KMS-11 (cell line): Measurements from ENCODE around the gene TP53INP2.

Source experiments
- H2AFZ ChIP-seq: fragments of 200-600 bp; sonication (generic); 2 replicates; pipeline ENCODE4 v1.6.1; 2016; ENCODE audit warnings: antibody characterized with exemption, mixed run types, low read depth
- H3K27ac ChIP-seq: fragments of 200-600 bp; sonication (generic); 2 replicates; pipeline ENCODE4 v1.6.1; 2016; ENCODE audit warnings: mild to moderate bottlenecking, mixed run types
- H3K27me3 ChIP-seq: fragments of 200-600 bp; sonication (generic); 2 replicates; pipeline ENCODE4 v1.6.1; 2017; ENCODE audit warnings: mild to moderate bottlenecking, low read depth, mixed run types, moderate library complexity; ENCODE audit not compliant: insufficient read depth
- H3K36me3 ChIP-seq: fragments of 200-600 bp; sonication (generic); 2 replicates; pipeline ENCODE4 v1.6.1; 2017; ENCODE audit warnings: mild to moderate bottlenecking, mixed run types; ENCODE audit not compliant: insufficient read depth
- H3K4me1 ChIP-seq: fragments of 200-600 bp; sonication (generic); 2 replicates; pipeline ENCODE4 v1.6.1; 2016; ENCODE audit warnings: mild to moderate bottlenecking, low read depth, mixed run types; ENCODE audit not compliant: poor library complexity, severe bottlenecking
- H3K4me2 ChIP-seq: fragments of 200-600 bp; sonication (generic); 2 replicates; pipeline ENCODE4 v1.7.0; 2016; ENCODE audit warnings: mild to moderate bottlenecking, mixed run types
- H3K4me3 ChIP-seq: fragments of 200-600 bp; sonication (generic); IDR thresholded peaks from 2 replicates; pipeline ENCODE4 v1.6.1; 2017; ENCODE audit warnings: low read depth, low read length, mixed read lengths; ENCODE audit not compliant: insufficient read depth
- H3K79me2 ChIP-seq: fragments of 200-600 bp; sonication (generic); 2 replicates; pipeline ENCODE4 v1.6.1; 2016; ENCODE audit warnings: low read depth, mixed run types; ENCODE audit not compliant: insufficient read depth
- H3K9ac ChIP-seq: fragments of 200-600 bp; sonication (generic); 2 replicates; pipeline ENCODE4 v1.6.1; 2016; ENCODE audit warnings: mild to moderate bottlenecking, mixed run types
- H4K20me1 ChIP-seq: fragments of 200-600 bp; sonication (generic); 2 replicates; pipeline ENCODE4 v1.6.1; 2016; ENCODE audit warnings: mild to moderate bottlenecking, mixed run types; ENCODE audit not compliant: insufficient read depth
- CTCF ChIP-seq: fragments of 200-600 bp; sonication (generic); conservative IDR thresholded peaks from 2 replicates; pipeline ENCODE4 v1.6.1; 2017; ENCODE audit warnings: low read depth, mild to moderate bottlenecking, antibody characterized with exemption, low read length, moderate library complexity, mixed read lengths

The TP53INP2 gene

GRCh38 chr20:34729416-34729815 is 25.3 kb downstream of the TP53INP2 start:
- H3K4me1 ChIP-seq: no peaks in the 10 kb centered on the region
- no peaks in the 10 kb centered on the region for H3K27me3 ChIP-seq
- H4K20me1 ChIP-seq: no peaks in the 10 kb centered on the region
- H3K36me3 ChIP-seq: no peaks in the 10 kb centered on the region
- H2AFZ ChIP-seq: no peak overlapping the region
- no peaks in the 10 kb centered on the region for H3K79me2 ChIP-seq
- H3K4me3 ChIP-seq: no peak overlapping the region
- no peak overlapping the region for H3K9ac ChIP-seq
- no peak for TF ChIP-seq CTCF
- no peak overlapping the region for H3K27ac ChIP-seq
- H3K4me2 ChIP-seq: no peak overlapping the region

- Histone ChIP-seq H3K9ac (no peak overlapping the region), H3K27me3 (no peaks in the 10 kb centered on the region), H3K27ac (no peak overlapping the region), H3K4me3 (no peak overlapping the region), H3K36me3 (no peaks in the 10 kb centered on the region), H2AFZ (no peak overlapping the region), H3K79me2 (no peaks in the 10 kb centered on the region), H4K20me1 (no peaks in the 10 kb centered on the region), H3K4me2 (no peak overlapping the region), H3K4me1 (no peaks in the 10 kb centered on the region)
- no peak for TF ChIP-seq CTCF
Measured at GRCh38 chr20:34732523-34732922, 28.4 kb downstream of the TP53INP2 start.

GRCh38 chr20:34736106-34736735 is 32.1 kb downstream of the TP53INP2 start:
- Histone ChIP-seq H3K4me3 (no peak overlapping the region), H3K27ac (no peak overlapping the region), H3K79me2 (no peaks in the 10 kb centered on the region), H3K4me2 (no peak overlapping the region), H3K9ac (no peak overlapping the region), H3K36me3 (no peaks in the 10 kb centered on the region), H2AFZ (no peak overlapping the region), H3K27me3 (no peaks in the 10 kb centered on the region), H3K4me1 (no peaks in the 10 kb centered on the region), H4K20me1 (no peaks in the 10 kb centered on the region)
- TF ChIP-seq CTCF: no peak

- no peaks in the 10 kb centered on the region for H3K4me1 ChIP-seq
- H4K20me1 ChIP-seq: no peaks in the 10 kb centered on the region
- no peaks in the 10 kb centered on the region; the same call in 1 of the 2 replicates for H3K36me3 ChIP-seq
- H2AFZ ChIP-seq: no peak overlapping the region
- no peaks in the 10 kb centered on the region for H3K27me3 ChIP-seq
- no peak for TF ChIP-seq CTCF
- H3K9ac ChIP-seq: no peak overlapping the region
- H3K4me3 ChIP-seq: no peak overlapping the region
- no peak overlapping the region for H3K27ac ChIP-seq
- no peaks in the 10 kb centered on the region for H3K79me2 ChIP-seq
- no peak overlapping the region for H3K4me2 ChIP-seq
Measured at GRCh38 chr20:34743039-34743438, 38.9 kb downstream of the TP53INP2 start.
